Transverse colon (tissue), 4 donors: Measurements from ENCODE around the gene NUP62.

Source experiments
- CTCF ChIP-seq, 5 experiments: fragments of 200-600 bp in 3 of 5; fragments of 450-650 bp in 2 of 5; sonication (generic) in 3 of 5; IDR thresholded peaks; 1 replicate in 2 of 5; 2 replicates in 3 of 5; pipeline ENCODE4 v1.5.1; 2016 to 2017; ENCODE audit warnings: antibody characterized with exemption in 5 of 5, inconsistent platforms in 3 of 5, mild to moderate bottlenecking in 2 of 5, moderate library complexity in 1 of 5
- POLR2AphosphoS5 ChIP-seq, 3 donors: sonication (generic); formaldehyde crosslinking; IDR thresholded peaks; one replicate each; pipeline ENCODE4 v1.6.1; 2016; ENCODE audit warnings: antibody characterized with exemption in 3 of 3

- TF ChIP-seq CTCF (IDR thresholded peaks at IDR 0.05), result no peak
- peak; percentile 73 to 93 (median 91) for TF ChIP-seq POLR2AphosphoS5 (IDR thresholded peaks at IDR 0.05)
These were observed 62.1 kb downstream of the NUP62 start, which contains the start of gene PNKP for GRCh38 chr19:49866933-49867782.
